K562 (cell line): ENCODE data around the gene MERTK. TPM values are rescaled to one million over a fixed set of nuclear protein-coding genes. Genes with fewer than 3 reads are reported as not detected.

Source experiments
- ATAC-seq: fragments of 200-7000 bp; cut with Tn5 transposase; 3 replicates; pipeline ENCODE4 v1.9.1; 2020; ENCODE audit warnings: moderate library complexity
- BruUV-seq: library from RNA; stranded (reverse); fragments of 400-500 nt; replicated peaks from 2 replicates; lab custom pipeline; 2021; lab: Mats Ljungman, UMichigan
- CTCF ChIA-PET: fragments of 300-600 bp; formaldehyde crosslinking; extraction: SDS; loops from one replicate; lab custom pipeline; 2021; ENCODE audit warnings: low intra/inter-chr PET ratio; lab: Yijun Ruan, JAX
- POLR2A ChIA-PET: fragments of 300-600, 350-650 bp; sonication (Branson Sonifier 250); formaldehyde crosslinking; extraction: SDS; loops from one replicate; lab custom pipeline; 2021; ENCODE audit warnings: antibody characterized with exemption, inconsistent platforms; lab: Yijun Ruan, JAX
- DNase-seq, 4 experiments: peaks; one replicate each; pipeline versions ENCODE4 v3.0.0 to v3.0.0-alpha.2; 2011 to 2018; ENCODE audit warnings: low spot score in 3 of 4, mixed read lengths in 3 of 4; ENCODE audit errors: extremely low read depth in 1 of 4
- FAIRE-seq: peaks from 2 replicates; lab custom pipeline; 2011; peaks lifted over from hg19 to GRCh38; lab: Jason Lieb, UNC
- H2AFZ ChIP-seq: 2 replicates; pipeline ENCODE4 v1.6.0; 2011; ENCODE audit warnings: low read depth, low read length, control low read depth, inconsistent platforms
- H3K27ac ChIP-seq: fragments of 200-600 bp; 3 replicates; pipeline ENCODE4 v1.8.0; 2011; ENCODE audit warnings: low read depth, mild to moderate bottlenecking, control low read depth, inconsistent platforms, low read length, moderate library complexity, mixed read lengths; ENCODE audit errors: extremely low read depth
- H3K27me3 ChIP-seq, 2 experiments: fragments of 300-600 bp in 1 of 2; 2 replicates in 1 of 2; 3 replicates in 1 of 2; pipeline versions ENCODE4 v1.6.0 to v1.8.0; 2011; ENCODE audit warnings: inconsistent platforms in 2 of 2, low read length in 2 of 2, mild to moderate bottlenecking in 1 of 2, mixed read lengths in 1 of 2, moderate library complexity in 1 of 2; ENCODE audit not compliant: control insufficient read depth in 2 of 2, insufficient read depth in 2 of 2
- H3K36me3 ChIP-seq: fragments of 300-600 bp; 3 replicates; pipeline ENCODE4 v1.8.0; 2011; ENCODE audit warnings: mild to moderate bottlenecking, low read length, inconsistent platforms; ENCODE audit not compliant: control insufficient read depth, insufficient read depth
- H3K4me1 ChIP-seq, 2 experiments: fragments of 200-600 bp in 1 of 2; replicated peaks in 1 of 2; 2 replicates in 1 of 2; 3 replicates in 1 of 2; pipeline versions ENCODE4 v1.5.1 to v1.8.0; 2011; ENCODE audit warnings: inconsistent platforms in 2 of 2, low read length in 2 of 2, mild to moderate bottlenecking in 1 of 2, mixed read lengths in 1 of 2, moderate library complexity in 1 of 2; ENCODE audit not compliant: control insufficient read depth in 2 of 2, insufficient read depth in 2 of 2
- H3K4me2 ChIP-seq: 2 replicates; pipeline ENCODE4 v1.6.1; 2011; ENCODE audit warnings: low read length, control low read depth, inconsistent platforms, mixed read lengths; ENCODE audit not compliant: insufficient read depth
- H3K4me3 ChIP-seq: fragments of 200-600 bp; sonication (generic), shearing (Covaris generic); 2 replicates; pipeline ENCODE4 v1.5.1; 2016; ENCODE audit warnings: control low read depth, inconsistent platforms
- H3K79me2 ChIP-seq: fragments of 200-600 bp; 3 replicates; pipeline ENCODE4 v1.8.0; 2011; ENCODE audit warnings: low read length, inconsistent platforms; ENCODE audit not compliant: control insufficient read depth, insufficient read depth
- H3K9ac ChIP-seq, 2 experiments: 2 replicates each; pipeline versions ENCODE4 v1.6.0 to v1.6.1; 2011; ENCODE audit warnings: low read depth in 2 of 2, low read length in 2 of 2, control low read depth in 1 of 2, inconsistent platforms in 1 of 2, mild to moderate bottlenecking in 1 of 2, mixed read lengths in 1 of 2; ENCODE audit not compliant: insufficient read depth in 1 of 2
- H3K9me1 ChIP-seq: one replicate; pipeline ENCODE4 v1.6.0; 2011; ENCODE audit warnings: inconsistent platforms, mild to moderate bottlenecking, low read length, moderate library complexity; ENCODE audit not compliant: control insufficient read depth, insufficient read depth
- H3K9me3 ChIP-seq: replicated peaks from 2 replicates; pipeline ENCODE4 v1.5.1; 2011; ENCODE audit warnings: low read depth, low read length, inconsistent platforms; ENCODE audit not compliant: control insufficient read depth, insufficient read depth
- H4K20me1 ChIP-seq: replicated peaks from 2 replicates; pipeline ENCODE4 v1.6.1; 2011; ENCODE audit warnings: low read length, inconsistent platforms, mixed read lengths; ENCODE audit not compliant: control insufficient read depth, insufficient read depth
- ARHGAP35 ChIP-seq: fragments of 450-650 bp; IDR thresholded peaks from 2 replicates; pipeline ENCODE4 v1.6.1; 2018; ENCODE audit not compliant: partially characterized antibody
- CBFA2T3 ChIP-seq: fragments of 450-650 bp; IDR thresholded peaks from 2 replicates; pipeline ENCODE4 v1.6.1; 2017
- FOXJ2 ChIP-seq: fragments of 200-800 bp; sonication (Bioruptor generic); IDR thresholded peaks from 2 replicates; pipeline ENCODE4 v1.6.1; 2016; ENCODE audit warnings: missing genetic modification characterization, missing compliant biosample characterization
- MYBL2 ChIP-seq, 2 experiments: fragments of 450-650 bp in 1 of 2; sonication (generic) in 1 of 2; formaldehyde crosslinking in 1 of 2; IDR thresholded peaks; 2 replicates each; pipeline versions ENCODE4 v1.6.1 to v1.8.1; 2017 to 2022; ENCODE audit warnings: borderline replicate concordance in 1 of 2, inconsistent platforms in 1 of 2, low read depth in 1 of 2, mild to moderate bottlenecking in 1 of 2, missing genetic modification reagents in 1 of 2, moderate library complexity in 1 of 2
- TAF9B ChIP-seq: fragments of 450-650 bp; IDR thresholded peaks from 2 replicates; pipeline ENCODE4 v1.6.1; 2018; ENCODE audit warnings: mild to moderate bottlenecking; ENCODE audit not compliant: partially characterized antibody
- ZNF184 ChIP-seq: sonication (generic); formaldehyde crosslinking; IDR thresholded peaks from 2 replicates; pipeline ENCODE4 v1.5.0; 2020; ENCODE audit warnings: missing genetic modification reagents
- ZNF316 ChIP-seq: fragments of 450-650 bp; IDR thresholded peaks from 2 replicates; pipeline ENCODE4 v1.6.1; 2016
- ZNF395 ChIP-seq: fragments of 200-800 bp; sonication (Bioruptor generic); IDR thresholded peaks from 2 replicates; pipeline ENCODE4 v1.6.1; 2017; ENCODE audit warnings: missing genetic modification characterization, missing compliant biosample characterization
- ZNF408 ChIP-seq: fragments of 250-450 bp; sonication (Bioruptor Pico); IDR thresholded peaks from 2 replicates; pipeline ENCODE4 v1.4.0; 2020; ENCODE audit warnings: low read depth, mild to moderate bottlenecking, moderate library complexity
- ZNF740 ChIP-seq, 3 experiments: fragments of 200-800 bp in 1 of 3; sonication (Bioruptor generic) in 1 of 3; sonication (generic) in 1 of 3; formaldehyde crosslinking in 1 of 3; IDR thresholded peaks; 2 replicates each; pipeline versions ENCODE4 v1.6.1 to v1.8.0; 2016 to 2022; ENCODE audit warnings: mild to moderate bottlenecking in 2 of 3, missing compliant biosample characterization in 2 of 3, missing genetic modification characterization in 2 of 3, missing genetic modification reagents in 1 of 3
- WGBS: fragments of 100-300 bp; shearing (Covaris generic); methylation state at CpG from one replicate; pipeline ENCODE4 v1.1.6; 2016; ENCODE audit warnings: low coverage, mixed read lengths; ENCODE audit not compliant: insufficient coverage; ENCODE audit errors: missing lambda C conversion rate; 5-methylcytosine and 5-hydroxymethylcytosine counted together
- in situ Hi-C: fragments of 300-500 bp; cut with MboI; formaldehyde crosslinking; loops from 4 replicates; pipeline ENCODE4 v1.15.0; 2018; ENCODE audit warnings: inconsistent platforms, mixed read lengths
- intact Hi-C: fragments of 100-400 bp; cut with micrococcal nuclease; formaldehyde crosslinking; loops from 2 replicates; pipeline ENCODE4 v1.14.2; 2022
- polyA plus RNA-seq, 8 experiments: library from polyadenylated mRNA; depleted of rRNA in 4 of 8; stranded (reverse) in 5 of 8; unstranded in 3 of 8; fragments of >200 nt; fragmentation: Nextera tagmentation in 2 of 8; fragmentation: Illumina TruSeq in 1 of 8; extraction: Ambion mirVana in 2 of 8; extraction: Trizol in 1 of 8; gene quantifications; 2 replicates each; pipeline versions ENCODE4 v1.2.1 to v1.2.3, GENCODE V29; 2011 to 2014; ENCODE audit warnings: inconsistent platforms in 1 of 8, missing spikeins in 1 of 8
- total RNA-seq, 7 experiments: library from RNA; depleted of rRNA in 6 of 7; stranded (reverse); fragments of >200 nt in 6 of 7; fragmentation: Illumina TruSeq in 2 of 7; extraction: Trizol in 2 of 7; gene quantifications; 2 replicates each; pipeline versions ENCODE4 v1.2.1 to v1.2.3, GENCODE V29; 2011 to 2021; ENCODE audit warnings: low replicate concordance in 1 of 7

The MERTK gene
- total and polyA plus RNA-seq, 9 of the 15 experiments (the other 6 are each of a cell fraction or from before 2014, with no cell fraction given): 0.23 to 1.6 (median 0.74) TPM

GRCh38 chr2:111903930-111904439 is 5.6 kb downstream of the MERTK start:
- Histone ChIP-seq H3K9me1 (no peaks in the 10 kb centered on the region), H3K9me3 (no peaks in the 10 kb centered on the region), H4K20me1 (no peaks in the 10 kb centered on the region), H3K36me3 (no peaks in the 10 kb centered on the region), H3K27ac (no peak overlapping the region), H3K27me3 (peaks cover 0 to 2% of the 10 kb centered on the region in 2 experiments; a peak in 2 of 5 replicates), H3K9ac (no peak overlapping the region; a peak in 1 of 4 replicates), H3K4me1 (peaks cover 14 to 31% of the 10 kb centered on the region in 2 experiments), H3K4me2 (no peak overlapping the region), H2AFZ (peak overlapping the region; percentile 53; the same call in 1 of the 2 replicates), H3K4me3 (no peak overlapping the region), H3K79me2 (no peaks in the 10 kb centered on the region)
- ChIA-PET CTCF (no interaction called here), POLR2A (interaction anchor here (0.6 to 1.2 kb wide), 3 partner anchors 16 to 143 kb away, joined by 3 to 4 read pairs (median 4); no protein-coding TSS in a partner anchor)
- in situ Hi-C loops: loop anchor here (10.0 kb wide), 1 partner anchor 681 kb away; the partner anchor contains the start of gene CHCHD5
- intact Hi-C loops: no loop called here
- TF ChIP-seq ARHGAP35: no peak
- no peak for ATAC-seq
- peak in 1 of 4 experiments; percentile 2 for DNase-seq
- BruUV-seq: no TSS peak
- FAIRE-seq: no peak
- 63% methylated on average over 5 of the region's 5 CpGs for WGBS

GRCh38 chr2:111904726-111905474 is 6.5 kb downstream of the MERTK start:
- H3K27ac ChIP-seq: peak overlapping the region; percentile 5; the same call in 1 of the 3 replicates
- CTCF ChIA-PET: no interaction called here
- no peak for TF ChIP-seq ZNF184 (CRISPR knock-in tag)
- TF ChIP-seq TAF9B: no peak
- no peak for TF ChIP-seq ZNF740 (CRISPR knock-in tag; IDR thresholded peaks at IDR 0.05)
- no peak for TF ChIP-seq ZNF740 (tag; IDR thresholded peaks at IDR 0.05)
- no peak for TF ChIP-seq ZNF408 (CRISPR knock-in tag)
- TF ChIP-seq MYBL2 (IDR thresholded peaks at IDR 0.05; ENCODE audit: low read depth): no peak
- TF ChIP-seq MYBL2 (CRISPR knock-in tag; IDR thresholded peaks at IDR 0.05; ENCODE audit: borderline replicate concordance): no peak
- TF ChIP-seq ZNF395: no peak
- no peak for TF ChIP-seq FOXJ2 (tag)
- TF ChIP-seq ZNF316: no peak
- TF ChIP-seq CBFA2T3: peak; percentile 46; the same call in 1 of the 2 replicates

More at GRCh38 chr2:111904726-111905474, 6.5 kb downstream of the MERTK start:
- Histone ChIP-seq H3K9ac (0 out of 4 replicates have a peak overlapping the region, but pooled peaks of 1 of the 2 experiments have one; percentile 10), H3K79me2 (no peaks in the 10 kb centered on the region), H3K4me1 (peaks cover 6 to 31% of the 10 kb centered on the region in 2 experiments; a peak in 4 of 5 replicates), H4K20me1 (no peaks in the 10 kb centered on the region), H3K4me2 (peak overlapping the region; percentile 21; the same call in 1 of the 2 replicates), H3K36me3 (no peaks in the 10 kb centered on the region), H3K9me1 (no peaks in the 10 kb centered on the region), H3K4me3 (no peak overlapping the region), H3K9me3 (no peaks in the 10 kb centered on the region), H2AFZ (peak overlapping the region; percentile 64), H3K27me3 (no peaks in the 10 kb centered on the region)
- DNase-seq: peak in 3 of 4 experiments; percentile 15 to 63 (median 36)
- POLR2A ChIA-PET: no interaction called here
- no peak for FAIRE-seq
- in situ Hi-C loops: loop anchor here (5.0 to 10.0 kb wide), 2 partner anchors 127 to 680 kb away; partner anchors contain the start of gene CHCHD5
- BruUV-seq: no TSS peak
- intact Hi-C loops: no loop called here
- 66% methylated on average over 10 of the region's 10 CpGs for WGBS
- ATAC-seq: peak; percentile 62
